AG08395 (cell line): ENCODE measurements around the gene GAK.

ENCODE experiments used
- DNase-seq: peaks from one replicate; pipeline ENCODE4 v3.0.0; 2012; ENCODE audit warnings: mixed read lengths, low spot score

The GAK gene

GRCh38 chr4:888029-888428, 44.1 kb downstream of the GAK start:
- DNase-seq, result no peak

GRCh38 chr4:887034-887763, 44.9 kb downstream of the GAK start:
- DNase-seq, result no peak

GRCh38 chr4:886244-886643, 45.9 kb downstream of the GAK start:
- no peak for DNase-seq

DNA sequence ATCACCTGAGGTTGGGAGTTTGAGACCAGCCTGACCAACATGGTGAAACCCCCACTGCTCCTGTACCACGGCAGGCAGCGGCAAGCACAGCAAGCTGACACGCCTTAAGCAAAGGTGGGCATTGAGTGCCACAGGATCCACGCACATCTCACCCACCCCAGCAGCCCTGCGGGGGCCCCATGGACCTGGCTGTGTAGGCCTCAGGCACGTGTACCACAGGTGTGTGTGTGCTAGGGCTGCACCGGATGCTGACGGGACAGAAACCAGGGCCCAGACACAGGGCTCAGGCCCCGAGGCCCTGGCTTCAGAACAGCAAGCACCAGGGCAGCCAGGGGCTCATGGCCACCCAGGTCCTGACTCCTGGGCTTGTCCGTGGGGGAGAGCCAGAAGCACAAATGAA, 46.8 kb downstream of the GAK start:
- no peak for DNase-seq

DNA sequence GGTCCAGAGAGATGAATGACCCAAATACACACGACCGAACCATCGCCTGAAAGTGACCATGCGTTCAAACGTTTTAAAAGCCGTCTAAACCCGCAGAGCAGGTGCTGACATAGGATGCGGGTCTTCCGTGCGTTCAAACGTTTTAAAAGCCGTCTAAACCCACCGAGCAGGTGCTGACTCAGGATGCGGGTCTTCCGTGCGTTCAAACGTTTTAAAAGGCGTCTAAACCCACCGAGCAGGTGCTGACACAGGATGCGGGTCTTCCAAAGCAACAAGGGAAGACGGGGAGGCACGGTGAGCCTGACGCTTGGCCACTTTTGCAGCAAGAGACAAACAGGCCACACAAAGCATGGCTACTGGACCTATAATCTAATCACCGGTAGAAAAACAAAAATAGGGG, 47.2 kb downstream of the GAK start:
- no peak for DNase-seq

GRCh38 chr4:884259-884658, 47.9 kb downstream of the GAK start:
- no peak for DNase-seq

DNA sequence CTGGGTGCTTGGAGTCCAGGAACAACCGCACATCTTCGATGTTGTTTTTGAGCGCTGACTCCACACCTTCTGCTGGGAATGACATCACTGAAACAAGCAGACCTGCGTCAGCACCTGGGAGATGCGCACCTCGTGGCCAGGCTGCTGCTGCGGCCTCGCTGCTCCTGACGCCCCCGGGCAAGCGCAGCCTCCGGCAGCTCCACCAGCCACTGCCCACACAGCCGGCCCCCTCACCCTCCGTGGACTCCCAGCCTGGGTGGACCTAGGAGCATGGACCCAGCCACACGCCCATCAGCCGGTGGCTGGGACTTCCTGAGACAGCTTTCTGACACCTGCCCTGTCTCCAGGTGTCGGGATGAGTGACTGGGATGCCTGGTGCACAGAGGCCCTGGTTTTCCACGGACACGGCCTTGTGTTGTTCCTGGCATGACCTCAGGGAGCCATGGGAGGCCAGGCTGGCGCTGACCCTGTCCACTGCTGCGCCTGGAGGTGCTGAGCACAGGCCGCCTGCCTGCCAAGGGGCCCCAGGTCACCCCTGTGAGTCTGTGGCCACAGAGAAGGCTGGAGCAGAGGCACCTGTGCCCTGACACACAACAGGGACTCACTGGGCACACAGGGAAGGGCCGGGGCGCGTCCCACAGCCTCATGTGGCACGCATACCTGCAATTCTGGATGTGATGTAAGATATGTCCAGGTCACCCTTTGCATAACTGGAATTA, 48.6 kb downstream of the GAK start:
- DNase-seq, result no peak

GRCh38 chr4:882646-883045, 49.5 kb downstream of the GAK start:
- DNase-seq, result no peak

- no peak for DNase-seq
Measured at GRCh38 chr4:881709-882108, 50.4 kb downstream of the GAK start.

GRCh38 chr4:880684-881405, 51.3 kb downstream of the GAK start:
- no peak for DNase-seq

GRCh38 chr4:879729-880077, 52.4 kb downstream of the GAK start:
- no peak for DNase-seq

- DNase-seq, result no peak
Measured at GRCh38 chr4:878796-879728, 53.1 kb downstream of the GAK start.

GRCh38 chr4:877502-877901, 54.6 kb downstream of the GAK start:
- no peak for DNase-seq

- no peak for DNase-seq
Measured at GRCh38 chr4:876780-877179, 55.3 kb downstream of the GAK start.

- no peak for DNase-seq
Measured at GRCh38 chr4:875818-876423, 56.2 kb downstream of the GAK start.

GRCh38 chr4:874971-875817, 56.9 kb downstream of the GAK start:
- DNase-seq, result no peak

GRCh38 chr4:874056-874455, 58.1 kb downstream of the GAK start:
- DNase-seq, result no peak

DNA sequence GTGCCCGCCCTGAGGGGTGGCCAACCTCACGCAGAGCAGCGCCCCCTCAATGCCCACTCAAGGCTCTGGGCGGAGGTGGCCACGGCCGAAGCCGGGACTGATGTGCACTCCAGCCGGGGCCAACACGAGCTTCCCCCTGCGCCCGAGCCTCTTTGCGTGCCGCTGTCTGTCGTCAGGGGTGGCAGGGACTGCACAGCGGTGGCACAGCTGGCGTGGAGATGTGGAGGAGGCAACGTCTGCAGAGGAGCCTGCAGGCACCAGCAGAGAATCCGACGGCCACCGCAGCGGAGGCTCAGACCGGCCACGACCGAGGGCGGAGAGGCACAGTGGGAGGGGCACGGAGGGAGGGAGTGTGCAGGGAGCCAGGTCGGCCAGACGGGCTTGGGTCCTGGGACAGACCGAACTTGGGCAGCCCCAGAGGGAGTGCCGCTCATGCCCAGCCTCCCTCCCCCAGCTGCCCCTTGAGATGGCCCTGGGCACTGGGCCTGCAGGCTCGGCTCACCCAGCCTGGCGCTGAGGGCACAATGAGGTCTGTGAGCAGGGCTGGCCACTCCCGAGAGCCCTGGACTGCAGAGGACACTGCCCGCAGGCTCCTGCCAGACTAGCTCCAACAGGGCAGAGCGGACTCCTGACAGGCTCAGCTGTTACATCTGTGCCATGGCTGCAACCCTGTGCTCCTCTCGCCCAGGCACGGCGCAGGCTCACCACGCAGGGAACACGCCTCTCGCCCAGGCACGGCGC, 59.7 kb downstream of the GAK start:
- DNase-seq, result no peak

DNA sequence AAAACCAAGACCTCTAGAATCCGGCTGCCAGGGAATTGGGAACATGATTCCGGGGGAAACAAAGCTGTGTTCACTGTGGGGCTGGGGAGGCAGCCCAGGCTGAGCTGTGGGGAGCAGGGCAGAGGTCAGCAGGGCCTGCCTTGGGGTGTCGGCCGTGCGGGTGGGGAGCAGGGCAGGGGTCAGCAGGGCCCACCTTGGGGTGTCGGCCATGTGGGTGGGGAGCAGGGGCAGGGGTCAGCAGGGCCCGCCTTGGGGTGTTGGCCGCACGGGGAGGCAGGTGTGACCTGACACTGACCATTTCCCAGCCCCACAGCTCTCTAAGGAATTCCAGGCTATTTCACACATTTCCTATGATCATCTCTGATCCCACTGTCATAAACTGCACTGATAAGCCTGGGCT, 60.6 kb downstream of the GAK start:
- no peak for DNase-seq

DNA sequence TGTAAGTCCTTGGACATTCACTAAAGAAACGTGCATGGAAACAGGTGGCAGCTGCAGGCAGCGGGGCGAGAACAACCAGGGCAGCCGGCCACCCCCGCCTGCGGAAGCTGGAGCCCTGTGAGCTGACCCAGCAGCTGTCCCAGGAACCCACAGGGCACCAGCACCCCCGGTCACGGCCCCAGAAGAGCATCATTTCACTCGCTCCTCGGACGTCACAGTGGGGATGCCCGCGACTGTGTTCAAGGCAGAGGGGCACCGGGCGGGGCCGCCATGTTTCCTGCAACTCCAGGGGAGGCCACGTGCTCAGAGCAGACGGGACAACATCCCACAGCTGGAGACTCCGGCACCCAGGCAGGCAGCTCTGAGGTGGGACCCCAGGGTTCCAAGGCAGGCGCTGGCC, 61.2 kb downstream of the GAK start:
- DNase-seq, result no peak
